Chondrocyte (in vitro differentiated cells): Measurements from ENCODE around the gene GYS1. TPM values are rescaled to one million over a fixed set of nuclear protein-coding genes. Genes with fewer than 3 reads are reported as not detected.
"Not testable (repeated sequence)": the region's sequence is repeated elsewhere in the genome, so short reads cannot be mapped to it uniquely, and the experiment has no call there.

ENCODE experiments used
- DNase-seq: peaks from one replicate; pipeline ENCODE4 v3.0.0; 2021; ENCODE audit warnings: mixed read lengths, low spot score
- H3K27ac Mint-ChIP-seq: one replicate; pipeline ENCODE4 v1.8.0; 2021; ENCODE audit warnings: mild to moderate bottlenecking, moderate library complexity, mixed read lengths; ENCODE audit not compliant: unreplicated experiment
- H3K27me3 Mint-ChIP-seq: 2 replicates; pipeline ENCODE4 v1.8.0; 2021; ENCODE audit warnings: low read depth, mixed read lengths
- H3K36me3 Mint-ChIP-seq: 2 replicates; pipeline ENCODE4 v1.8.0; 2021; ENCODE audit warnings: low read depth, mixed read lengths
- H3K4me1 Mint-ChIP-seq: 2 replicates; pipeline ENCODE4 v1.8.0; 2021; ENCODE audit warnings: low read depth, mild to moderate bottlenecking, mixed read lengths
- H3K4me3 Mint-ChIP-seq: one replicate; pipeline ENCODE4 v1.8.0; 2021; ENCODE audit warnings: mild to moderate bottlenecking, moderate library complexity, mixed read lengths; ENCODE audit not compliant: unreplicated experiment
- H3K9me3 Mint-ChIP-seq: 2 replicates; pipeline ENCODE4 v1.8.0; 2021; ENCODE audit warnings: low read depth, mixed read lengths
- total RNA-seq: library from RNA; stranded (reverse); gene quantifications from 3 replicates; pipeline ENCODE4 v1.2.1, GENCODE V29; 2021
- TF ChIP-seq, protein P1 (sequence below): fragments of 200-600 bp; sonication (generic); IDR thresholded peaks from 2 replicates; pipeline ENCODE4 v1.5.0; 2021; ENCODE audit warnings: antibody characterized with exemption, mild to moderate bottlenecking, moderate library complexity

GYS1 gene
- total RNA-seq, 1 donor from 2014 or later: 51.1 TPM

DNA sequence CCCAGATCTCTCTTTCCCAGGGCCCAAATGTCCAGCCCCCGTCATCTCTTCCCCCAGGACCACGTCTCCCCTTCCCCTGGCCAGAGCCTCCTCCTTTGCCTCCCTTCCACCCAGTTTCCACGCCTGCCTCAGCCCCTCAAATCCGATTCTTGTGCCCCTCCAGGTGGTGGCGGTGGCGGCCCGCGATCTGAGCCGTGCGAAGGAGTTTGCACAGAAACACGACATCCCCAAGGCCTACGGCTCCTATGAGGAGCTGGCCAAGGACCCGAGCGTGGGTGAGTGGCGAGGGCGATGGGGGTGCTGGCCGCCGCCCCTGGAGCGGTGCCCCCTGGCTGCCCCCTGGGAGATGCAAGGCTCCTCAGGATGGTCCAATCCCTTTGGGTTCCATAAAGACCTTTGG lies 58.3 kb downstream of the GYS1 start:
- peaks cover 8% of the 10 kb centered on the region for H3K4me1 Mint-ChIP-seq
- H3K27me3 Mint-ChIP-seq: peaks cover 3% of the 10 kb centered on the region
- H3K36me3 Mint-ChIP-seq: no peaks in the 10 kb centered on the region
- H3K9me3 Mint-ChIP-seq: no peaks in the 10 kb centered on the region
- TF ChIP-seq, protein P1, sequence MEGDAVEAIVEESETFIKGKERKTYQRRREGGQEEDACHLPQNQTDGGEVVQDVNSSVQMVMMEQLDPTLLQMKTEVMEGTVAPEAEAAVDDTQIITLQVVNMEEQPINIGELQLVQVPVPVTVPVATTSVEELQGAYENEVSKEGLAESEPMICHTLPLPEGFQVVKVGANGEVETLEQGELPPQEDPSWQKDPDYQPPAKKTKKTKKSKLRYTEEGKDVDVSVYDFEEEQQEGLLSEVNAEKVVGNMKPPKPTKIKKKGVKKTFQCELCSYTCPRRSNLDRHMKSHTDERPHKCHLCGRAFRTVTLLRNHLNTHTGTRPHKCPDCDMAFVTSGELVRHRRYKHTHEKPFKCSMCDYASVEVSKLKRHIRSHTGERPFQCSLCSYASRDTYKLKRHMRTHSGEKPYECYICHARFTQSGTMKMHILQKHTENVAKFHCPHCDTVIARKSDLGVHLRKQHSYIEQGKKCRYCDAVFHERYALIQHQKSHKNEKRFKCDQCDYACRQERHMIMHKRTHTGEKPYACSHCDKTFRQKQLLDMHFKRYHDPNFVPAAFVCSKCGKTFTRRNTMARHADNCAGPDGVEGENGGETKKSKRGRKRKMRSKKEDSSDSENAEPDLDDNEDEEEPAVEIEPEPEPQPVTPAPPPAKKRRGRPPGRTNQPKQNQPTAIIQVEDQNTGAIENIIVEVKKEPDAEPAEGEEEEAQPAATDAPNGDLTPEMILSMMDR: no peak
- no peak overlapping the region for H3K4me3 Mint-ChIP-seq
- no peak for DNase-seq
- H3K27ac Mint-ChIP-seq: no peak overlapping the region

GRCh38 chr19:48933382-48933932 lies 59.7 kb downstream of the GYS1 start, which contains the start of gene DHDH:
Gene DHDH, plus strand, starts transcription at chr19:48933699. Its CDS starts 23 bp downstream, at chr19:48933722.
- DNase-seq: no peak
- Mint-ChIP-seq H3K9me3 (no peaks in the 10 kb centered on the region), H3K27me3 (peaks cover 3% of the 10 kb centered on the region), H3K4me3 (peak within 1 kb of the TSS; percentile 73), H3K4me1 (peaks cover 8% of the 10 kb centered on the region), H3K27ac (no peak within 1 kb of the TSS), H3K36me3 (no peaks in the 10 kb centered on the region)
- TF ChIP-seq, protein P1: no peak

GRCh38 chr19:48928164-48929025 lies 64.7 kb downstream of the GYS1 start:
- DNase-seq: no peak
- H3K4me3 Mint-ChIP-seq: no peak overlapping the region

DNA sequence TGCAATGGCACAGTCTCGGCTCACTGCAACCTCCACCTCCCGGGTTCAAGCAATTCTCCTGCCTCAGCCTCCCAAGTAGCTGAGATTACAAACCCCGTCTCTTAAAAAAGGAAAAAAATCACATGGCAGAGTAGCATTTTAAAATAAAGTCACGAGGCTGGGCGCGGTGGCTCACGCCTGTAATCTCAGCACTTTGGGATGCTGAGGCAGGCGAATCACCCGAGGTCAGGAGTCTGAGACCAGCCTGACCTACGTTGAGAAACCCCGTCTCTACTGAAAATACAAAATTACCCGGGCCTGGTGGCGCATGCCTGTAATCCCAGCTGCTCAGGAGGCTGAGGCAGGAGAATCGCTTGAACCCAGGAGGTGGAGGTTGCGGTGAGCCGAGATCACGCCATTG lies 65.4 kb downstream of the GYS1 start:
- not testable (repeated sequence) for H3K9me3 Mint-ChIP-seq, H3K27me3 Mint-ChIP-seq, DNase-seq, H3K36me3 Mint-ChIP-seq, H3K4me3 Mint-ChIP-seq
- Mint-ChIP-seq H3K4me1 (peaks cover 20% of the 10 kb centered on the region), H3K27ac (peak overlapping the region; percentile 98)

More at GRCh38 chr19:48928164-48929025, 64.7 kb downstream of the GYS1 start:
- Mint-ChIP-seq H3K9me3 (no peaks in the 10 kb centered on the region), H3K27me3 (peaks cover 3% of the 10 kb centered on the region), H3K27ac (no peak overlapping the region), H3K4me1 (peaks cover 23% of the 10 kb centered on the region), H3K36me3 (no peaks in the 10 kb centered on the region)
- TF ChIP-seq, protein P1: no peak

- TF ChIP-seq, protein P1: no peak
- Mint-ChIP-seq H3K27me3 (no peaks in the 10 kb centered on the region), H3K4me1 (peaks cover 20% of the 10 kb centered on the region), H3K4me3 (no peak overlapping the region), H3K36me3 (peaks cover 6% of the 10 kb centered on the region), H3K9me3 (no peaks in the 10 kb centered on the region), H3K27ac (peak overlapping the region; percentile 98)
- DNase-seq: no peak
These were observed 66.2 kb downstream of the GYS1 start for GRCh38 chr19:48926909-48927308.

DNA sequence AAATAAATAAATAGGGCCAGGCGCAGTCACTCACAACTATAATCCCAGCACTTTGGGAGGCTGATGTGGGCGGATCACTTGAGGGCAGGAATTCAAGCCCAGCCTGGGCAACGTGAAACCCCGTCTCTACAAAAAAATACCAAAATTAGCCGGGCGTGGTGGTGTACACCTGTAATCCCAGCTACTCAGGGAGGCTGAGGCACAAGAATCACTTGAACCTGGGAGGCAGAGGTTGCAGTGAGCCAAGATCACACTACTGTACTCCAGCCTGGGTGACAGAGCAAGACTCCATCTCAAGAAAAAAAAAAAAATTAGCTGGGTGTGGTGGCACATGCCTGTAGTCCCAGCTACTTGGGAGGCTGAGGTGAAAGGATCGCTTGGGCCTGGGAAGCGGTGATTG lies 67.2 kb downstream of the GYS1 start:
- H3K4me3 Mint-ChIP-seq, H3K27me3 Mint-ChIP-seq, DNase-seq, H3K9me3 Mint-ChIP-seq: not testable (repeated sequence)
- Mint-ChIP-seq H3K4me1 (peaks cover 20% of the 10 kb centered on the region), H3K27ac (peak overlapping the region; percentile 98), H3K36me3 (peaks cover 12% of the 10 kb centered on the region)
